CD4-positive, alpha-beta T cell (primary cell): ENCODE results near the gene PKD2L1. TPM values are rescaled to one million over a fixed set of nuclear protein-coding genes. Genes with fewer than 3 reads are reported as not detected.

ENCODE experiments used
- ATAC-seq: fragments of 200-7000 bp; cut with Tn5 transposase; one replicate; pipeline ENCODE4 v1.10.0; 2022; ENCODE audit warnings: mild to moderate bottlenecking; ENCODE audit not compliant: poor library complexity
- CTCF ChIA-PET: fragments of 350-600 bp; sonication (Branson Sonifier 250); formaldehyde crosslinking; loops from one replicate; lab custom pipeline; 2021; ENCODE audit warnings: antibody characterized with exemption, inconsistent platforms; lab: Charles Lee
- POLR2A ChIA-PET: fragments of 350-600 bp; sonication (Branson Sonifier 250); formaldehyde crosslinking; loops from one replicate; lab custom pipeline; 2021; ENCODE audit warnings: antibody characterized with exemption, inconsistent platforms; lab: Charles Lee
- DNase-seq, 14 experiments: peaks; one replicate each; pipeline ENCODE4 v3.0.0-alpha.2; 2013 to 2020; ENCODE audit warnings: mixed read lengths in 2 of 14
- H3K27ac ChIP-seq, 2 donors: one replicate each; pipeline versions ENCODE4 v1.5.1 to v1.7.0; 2013; ENCODE audit warnings: low read length in 2 of 2, low read depth in 1 of 2, mild to moderate bottlenecking in 1 of 2
- H3K27me3 ChIP-seq, 2 experiments: 1 replicate in 1 of 2; 2 replicates in 1 of 2; pipeline versions ENCODE4 v1.6.1 to v1.7.0; 2013; ENCODE audit warnings: low read length in 2 of 2, control low read depth in 1 of 2, mild to moderate bottlenecking in 1 of 2, moderate library complexity in 1 of 2; ENCODE audit not compliant: insufficient read depth in 2 of 2, control insufficient read depth in 1 of 2
- H3K36me3 ChIP-seq: one replicate; pipeline ENCODE4 v1.6.1; 2013; ENCODE audit warnings: low read length, control low read depth; ENCODE audit not compliant: insufficient read depth
- H3K4me1 ChIP-seq: one replicate; pipeline ENCODE4 v1.6.1; 2013; ENCODE audit warnings: low read length, control low read depth; ENCODE audit not compliant: insufficient read depth
- H3K4me3 ChIP-seq: one replicate; pipeline ENCODE4 v1.5.1; 2013; ENCODE audit warnings: mild to moderate bottlenecking, low read length, moderate library complexity
- H3K9me3 ChIP-seq, 2 experiments: 1 replicate in 1 of 2; 2 replicates in 1 of 2; pipeline versions ENCODE4 v1.6.1 to v1.7.0; 2013; ENCODE audit warnings: low read length in 2 of 2, mild to moderate bottlenecking in 2 of 2, control low read depth in 1 of 2, moderate library complexity in 1 of 2; ENCODE audit not compliant: control insufficient read depth in 1 of 2, insufficient read depth in 1 of 2
- H3K27ac Mint-ChIP-seq: one replicate; pipeline ENCODE4 v1.8.0; 2020; ENCODE audit warnings: mixed read lengths
- H3K27me3 Mint-ChIP-seq: one replicate; pipeline ENCODE4 v1.8.0; 2021; ENCODE audit warnings: mixed read lengths
- H3K36me3 Mint-ChIP-seq: one replicate; pipeline ENCODE4 v1.8.0; 2021; ENCODE audit warnings: low read depth, mixed read lengths
- H3K4me1 Mint-ChIP-seq: one replicate; pipeline ENCODE4 v1.8.0; 2021; ENCODE audit warnings: low read depth, mixed read lengths
- H3K4me3 Mint-ChIP-seq: one replicate; pipeline ENCODE4 v1.8.0; 2020; ENCODE audit warnings: mild to moderate bottlenecking, mixed read lengths
- H3K9me3 Mint-ChIP-seq: one replicate; pipeline ENCODE4 v1.8.0; 2020; ENCODE audit warnings: mixed read lengths
- CTCF ChIP-seq: fragments of 200-600 bp; IDR thresholded peaks from one replicate; pipeline ENCODE4 v1.8.0; 2022; ENCODE audit warnings: antibody characterized with exemption, mild to moderate bottlenecking
- intact Hi-C, 2 experiments: fragments of 100-400 bp; cut with DNase I in 1 of 2; cut with micrococcal nuclease in 1 of 2; formaldehyde crosslinking; loops; one replicate each; pipeline versions ENCODE4 v1.15.1 to v1.9.0; 2023 to 2025; cut with DNase I, micrococcal nuclease
- total RNA-seq, 174 experiments: library from RNA in 2 of 174; stranded (reverse) in 2 of 174; gene quantifications; one replicate each; pipeline ENCODE4 v1.2.3 and lab custom pipeline; 2021 to 2026

PKD2L1 gene
- total RNA-seq, 2 experiments from 2014 or later: not detected

- ChIA-PET CTCF (interaction anchor here (1.0 kb wide), 1 partner anchor 10 kb away, joined by 3 read pairs; no protein-coding TSS in a partner anchor), POLR2A (no interaction called here)
- H3K27ac ChIP-seq: no peak overlapping the region
- intact Hi-C loops: no loop called here
- Mint-ChIP-seq H3K27me3 (no peaks in the 10 kb centered on the region), H3K4me1 (peaks cover 8% of the 10 kb centered on the region), H3K36me3 (no peaks in the 10 kb centered on the region), H3K27ac (no peak overlapping the region), H3K9me3 (no peaks in the 10 kb centered on the region), H3K4me3 (no peak overlapping the region)
- H3K27me3 ChIP-seq: no peaks in the 10 kb centered on the region
- peaks cover 3% of the 10 kb centered on the region for H3K4me1 ChIP-seq
- H3K4me3 ChIP-seq: no peak overlapping the region
- no peak for TF ChIP-seq CTCF
- no peaks in the 10 kb centered on the region for H3K36me3 ChIP-seq
- no peaks in the 10 kb centered on the region for H3K9me3 ChIP-seq
- no peak for ATAC-seq
- no peak for DNase-seq
Observed at GRCh38 chr10:100360234-100360633, 30.2 kb upstream of the PKD2L1 start.

GRCh38 chr10:100359529-100360150, 29.6 kb upstream of the PKD2L1 start:
- peaks cover 3% of the 10 kb centered on the region for H3K4me1 ChIP-seq
- Mint-ChIP-seq H3K4me1 (peaks cover 8% of the 10 kb centered on the region), H3K4me3 (no peak overlapping the region), H3K9me3 (no peaks in the 10 kb centered on the region), H3K27me3 (no peaks in the 10 kb centered on the region), H3K36me3 (no peaks in the 10 kb centered on the region), H3K27ac (no peak overlapping the region)
- ATAC-seq (no peak), DNase-seq (no peak)
- no peak for TF ChIP-seq CTCF
- H3K36me3 ChIP-seq: no peaks in the 10 kb centered on the region
- no peak overlapping the region for H3K27ac ChIP-seq
- no peak overlapping the region for H3K4me3 ChIP-seq
- no peaks in the 10 kb centered on the region for H3K9me3 ChIP-seq
- intact Hi-C loops: no loop called here
- CTCF ChIA-PET: interaction anchor here (1.0 kb wide), 1 partner anchor 11 kb away, joined by 3 read pairs; no protein-coding TSS in a partner anchor
- H3K27me3 ChIP-seq: no peaks in the 10 kb centered on the region
- POLR2A ChIA-PET: interaction anchor here (0.8 kb wide), 1 partner anchor 11 kb away, joined by 5 read pairs; no protein-coding TSS in a partner anchor

- intact Hi-C loops: no loop called here
- Mint-ChIP-seq H3K4me1 (peaks cover 8% of the 10 kb centered on the region), H3K4me3 (no peak overlapping the region)
Observed at GRCh38 chr10:100359030-100359432, 29.0 kb upstream of the PKD2L1 start.

More at GRCh38 chr10:100359030-100359432, 29.0 kb upstream of the PKD2L1 start:
- POLR2A ChIA-PET: interaction anchor here (0.8 kb wide), 1 partner anchor 11 kb away, joined by 5 read pairs; no protein-coding TSS in a partner anchor
- Histone ChIP-seq H3K36me3 (no peaks in the 10 kb centered on the region), H3K27me3 (no peaks in the 10 kb centered on the region), H3K27ac (no peak overlapping the region), H3K4me1 (peaks cover 3% of the 10 kb centered on the region), H3K9me3 (no peaks in the 10 kb centered on the region), H3K4me3 (no peak overlapping the region)
- TF ChIP-seq CTCF: no peak
- no peak overlapping the region for H3K27ac Mint-ChIP-seq
- CTCF ChIA-PET: interaction anchor here (1.0 kb wide), 1 partner anchor 11 kb away, joined by 3 read pairs; no protein-coding TSS in a partner anchor
- DNase-seq (no peak), ATAC-seq (no peak)
- H3K27me3 Mint-ChIP-seq: no peaks in the 10 kb centered on the region
- H3K36me3 Mint-ChIP-seq: no peaks in the 10 kb centered on the region
- H3K9me3 Mint-ChIP-seq: no peaks in the 10 kb centered on the region
